Lung (tissue), 12 donors: ENCODE results near the gene BRWD1. TPM values are rescaled to one million over a fixed set of nuclear protein-coding genes. Genes with fewer than 3 reads are reported as not detected.
A peak's percentile ranks its signal among the peaks of the same experiment; 100 is the strongest.

Experiments
- ATAC-seq: fragments of 200-7000 bp; cut with Tn5 transposase; one replicate; pipeline ENCODE4 v1.9.1; 2020; ENCODE audit warnings: moderate number of reproducible peaks; ENCODE audit not compliant: insufficient read depth, low FRiP score
- DNase-seq, 3 donors: peaks; one replicate each; pipeline ENCODE4 v3.0.0-alpha.2; 2013 to 2017
- H3K27ac ChIP-seq, 2 donors: one replicate each; pipeline ENCODE4 v1.5.1; 2013; ENCODE audit warnings: mild to moderate bottlenecking in 2 of 2, moderate library complexity in 2 of 2, control low read depth in 1 of 2, inconsistent platforms in 1 of 2, low read depth in 1 of 2, low read length in 1 of 2
- H3K27me3 ChIP-seq, 3 donors: one replicate each; pipeline ENCODE4 v1.5.1; 2013; ENCODE audit warnings: low read length in 2 of 3; ENCODE audit not compliant: control insufficient read depth in 3 of 3, insufficient read depth in 3 of 3
- H3K36me3 ChIP-seq, 4 donors: one replicate each; pipeline ENCODE4 v1.5.1; 2013; ENCODE audit warnings: low read length in 4 of 4, mild to moderate bottlenecking in 1 of 4, moderate library complexity in 1 of 4; ENCODE audit not compliant: control insufficient read depth in 4 of 4, insufficient read depth in 4 of 4
- H3K4me1 ChIP-seq, 5 donors: one replicate each; pipeline ENCODE4 v1.5.1; 2013; ENCODE audit warnings: low read length in 5 of 5, mild to moderate bottlenecking in 2 of 5, moderate library complexity in 1 of 5; ENCODE audit not compliant: control insufficient read depth in 5 of 5, insufficient read depth in 5 of 5
- H3K4me3 ChIP-seq: one replicate; pipeline ENCODE4 v1.5.1; 2013; ENCODE audit warnings: mild to moderate bottlenecking, control low read depth, moderate library complexity
- H3K9ac ChIP-seq, 2 donors: one replicate each; pipeline ENCODE4 v1.5.1; 2013; ENCODE audit warnings: low read length in 2 of 2, control low read depth in 1 of 2; ENCODE audit not compliant: insufficient read depth in 1 of 2
- H3K9me3 ChIP-seq, 4 donors: one replicate each; pipeline ENCODE4 v1.5.1; 2013; ENCODE audit warnings: low read length in 3 of 4, mild to moderate bottlenecking in 1 of 4, moderate library complexity in 1 of 4; ENCODE audit not compliant: control insufficient read depth in 4 of 4, insufficient read depth in 3 of 4
- WGBS, 2 donors: extraction: QIAGEN DNeasy Blood & Tissue Kit; methylation state at CpG; one replicate each; pipeline ENCODE4 v1.1.7; 2013; 5-methylcytosine and 5-hydroxymethylcytosine counted together
- polyA plus RNA-seq, 2 donors: library from polyadenylated mRNA; stranded (reverse); fragments of 200-250 nt; gene quantifications; one replicate each; pipeline ENCODE4 v1.2.1, GENCODE V29; 2013
- total RNA-seq, 2 donors: library from RNA; depleted of rRNA in 1 of 2; stranded (reverse); fragments of >200 nt in 1 of 2; gene quantifications; one replicate each; pipeline ENCODE4 v1.2.1, GENCODE V29; 2014 to 2021
- TF ChIP-seq, protein P1 (sequence below): IDR thresholded peaks from 2 replicates; pipeline ENCODE4 v1.5.1; 2012; ENCODE audit warnings: mild to moderate bottlenecking; ENCODE audit errors: control extremely low read depth, extremely low read depth
- donor health status: control.
- donor health status: control.
- donor health status: Bipolar disorder and iron deficiency.
- donor health status: healthy.
- donor health status: DM: yes; HTN: yes; CAD: no.

BRWD1 gene
- total and polyA plus RNA-seq, 4 donors: 9.5 to 145 (median 20.1) TPM

DNA sequence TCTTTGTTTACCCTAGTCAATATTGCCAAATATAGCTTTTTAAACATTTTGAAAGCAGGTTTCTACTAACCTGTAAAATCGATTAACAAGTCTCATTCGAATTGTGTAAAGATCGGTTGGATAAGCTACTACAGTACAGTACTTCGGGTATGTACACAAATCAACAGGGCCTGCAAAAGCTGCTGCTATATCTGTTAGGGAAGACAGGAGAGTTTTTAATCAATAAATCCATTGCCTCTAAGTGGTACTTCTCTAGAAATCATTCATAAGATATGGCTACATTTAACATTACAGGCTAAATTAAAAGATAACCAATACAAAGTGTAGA lies 95.4 kb downstream of the BRWD1 start:
- no peaks in the 10 kb centered on the region for H3K9me3 ChIP-seq
- H3K36me3 ChIP-seq: peaks cover 5 to 30% (median 8%) of the 10 kb centered on the region in 4 donors
- no peak overlapping the region for H3K9ac ChIP-seq
- H3K4me1 ChIP-seq: peaks cover 0 to 5% (median 0%) of the 10 kb centered on the region in 5 donors
- no peak overlapping the region for H3K27ac ChIP-seq
- no peak for ATAC-seq
- no peak overlapping the region for H3K4me3 ChIP-seq
- 90 to 95% methylated on average over 4 of the region's 4 CpGs for WGBS, 2 donors
- DNase-seq: no peak
- TF ChIP-seq, protein P1, sequence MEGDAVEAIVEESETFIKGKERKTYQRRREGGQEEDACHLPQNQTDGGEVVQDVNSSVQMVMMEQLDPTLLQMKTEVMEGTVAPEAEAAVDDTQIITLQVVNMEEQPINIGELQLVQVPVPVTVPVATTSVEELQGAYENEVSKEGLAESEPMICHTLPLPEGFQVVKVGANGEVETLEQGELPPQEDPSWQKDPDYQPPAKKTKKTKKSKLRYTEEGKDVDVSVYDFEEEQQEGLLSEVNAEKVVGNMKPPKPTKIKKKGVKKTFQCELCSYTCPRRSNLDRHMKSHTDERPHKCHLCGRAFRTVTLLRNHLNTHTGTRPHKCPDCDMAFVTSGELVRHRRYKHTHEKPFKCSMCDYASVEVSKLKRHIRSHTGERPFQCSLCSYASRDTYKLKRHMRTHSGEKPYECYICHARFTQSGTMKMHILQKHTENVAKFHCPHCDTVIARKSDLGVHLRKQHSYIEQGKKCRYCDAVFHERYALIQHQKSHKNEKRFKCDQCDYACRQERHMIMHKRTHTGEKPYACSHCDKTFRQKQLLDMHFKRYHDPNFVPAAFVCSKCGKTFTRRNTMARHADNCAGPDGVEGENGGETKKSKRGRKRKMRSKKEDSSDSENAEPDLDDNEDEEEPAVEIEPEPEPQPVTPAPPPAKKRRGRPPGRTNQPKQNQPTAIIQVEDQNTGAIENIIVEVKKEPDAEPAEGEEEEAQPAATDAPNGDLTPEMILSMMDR: no peak
- no peaks in the 10 kb centered on the region for H3K27me3 ChIP-seq

DNA sequence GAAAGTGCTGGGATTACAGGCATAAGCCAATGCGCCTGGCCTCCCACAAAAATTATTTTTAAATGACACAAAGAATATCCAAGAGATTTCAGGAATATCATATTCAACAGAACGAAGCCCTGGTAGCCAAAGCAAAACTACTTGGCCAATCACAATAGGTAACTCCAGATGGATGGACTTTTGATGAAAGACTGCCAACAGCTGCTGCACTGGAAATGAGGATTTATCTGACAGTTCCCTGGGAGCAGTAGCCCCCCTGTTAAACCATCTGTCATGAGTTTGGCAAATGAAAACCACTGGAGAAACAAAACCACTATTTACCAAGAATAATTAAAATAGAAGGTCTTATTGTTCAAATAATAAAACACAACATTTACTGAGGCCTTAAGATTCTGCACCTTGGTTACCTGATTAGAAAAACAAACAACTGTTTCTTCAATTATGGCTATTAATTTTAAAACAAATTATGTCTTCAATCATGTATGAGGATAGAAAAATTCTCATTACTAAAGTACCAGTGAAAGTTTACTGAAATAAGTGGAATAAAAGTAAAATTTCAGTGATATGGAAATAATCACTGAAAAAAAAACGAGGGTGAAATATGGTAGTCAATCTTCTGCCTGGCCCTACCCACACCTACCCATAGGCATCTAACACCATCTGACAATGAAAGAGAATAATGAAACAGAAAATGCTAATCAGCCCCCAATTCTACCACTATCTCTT lies 95.9 kb downstream of the BRWD1 start:
- no peak overlapping the region for H3K4me3 ChIP-seq
- no peaks in the 10 kb centered on the region for H3K9me3 ChIP-seq
- H3K4me1 ChIP-seq: peaks cover 0 to 5% (median 0%) of the 10 kb centered on the region in 5 donors
- H3K36me3 ChIP-seq: peaks cover 5 to 34% (median 8%) of the 10 kb centered on the region in 4 donors
- TF ChIP-seq, protein P1: no peak
- DNase-seq (no peak), ATAC-seq (no peak)
- H3K27ac ChIP-seq: no peak overlapping the region
- 94 to 97% methylated on average over 3 of the region's 3 CpGs for WGBS, 2 donors
- no peak overlapping the region for H3K9ac ChIP-seq
- H3K27me3 ChIP-seq: no peaks in the 10 kb centered on the region

DNA sequence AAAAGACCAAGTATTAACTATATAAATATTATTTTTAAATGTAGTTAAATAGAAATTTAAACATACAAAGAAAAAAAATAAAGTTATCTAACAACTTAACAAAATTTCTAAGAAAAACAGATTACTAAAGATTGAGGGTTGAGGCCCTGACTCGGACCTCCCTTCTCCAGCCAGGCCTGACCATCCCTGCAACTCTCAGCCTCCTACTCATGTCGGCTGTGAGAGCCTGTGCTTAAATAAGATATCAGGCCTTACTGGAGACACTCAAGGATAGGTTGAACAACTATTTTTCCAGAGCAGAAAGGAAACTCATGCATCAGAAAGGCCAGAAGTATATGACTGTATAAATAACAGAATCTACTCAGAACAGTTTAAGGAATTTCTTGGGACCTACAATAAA lies 97.1 kb downstream of the BRWD1 start:
- Histone ChIP-seq H3K27ac (peak overlapping the region in 1 of 2 donors; percentile 40), H3K36me3 (peaks cover 4 to 27% (median 10%) of the 10 kb centered on the region in 4 donors)
- no peak for DNase-seq

More for the DNA sequence above, 97.1 kb downstream of the BRWD1 start:
- TF ChIP-seq, protein P1: no peak
- Histone ChIP-seq H3K9ac (no peak overlapping the region), H3K4me3 (no peak overlapping the region), H3K9me3 (no peaks in the 10 kb centered on the region), H3K27me3 (no peaks in the 10 kb centered on the region), H3K4me1 (peaks cover 0 to 5% (median 0%) of the 10 kb centered on the region in 5 donors)
- 68 to 83% methylated on average over 2 of the region's 2 CpGs for WGBS, 2 donors
- ATAC-seq: no peak
